Kidney (tissue), 14 donors: ENCODE measurements around the gene ETF1. TPM values are rescaled to one million over a fixed set of nuclear protein-coding genes. Genes with fewer than 3 reads are reported as not detected.

Experiments used
- DNase-seq, 5 donors: peaks; one replicate each; pipeline ENCODE4 v3.0.0-alpha.2; 2013 to 2020
- FAIRE-seq: peaks from 2 replicates; lab custom pipeline; 2012; peaks lifted over from hg19 to GRCh38; lab: Jason Lieb, UNC
- H3K27ac ChIP-seq, 2 donors: one replicate each; pipeline ENCODE4 v1.7.0; 2013; ENCODE audit warnings: low read depth in 2 of 2, low read length in 2 of 2, inconsistent platforms in 1 of 2
- H3K27me3 ChIP-seq: one replicate; pipeline ENCODE4 v1.7.1; 2013; ENCODE audit warnings: low read length, inconsistent platforms; ENCODE audit not compliant: control insufficient read depth, insufficient read depth
- H3K36me3 ChIP-seq, 3 donors: one replicate each; pipeline versions ENCODE4 v1.7.0 to v1.7.1; 2013; ENCODE audit warnings: low read length in 3 of 3, control low read depth in 1 of 3, inconsistent platforms in 1 of 3; ENCODE audit not compliant: insufficient read depth in 3 of 3, control insufficient read depth in 2 of 3
- H3K4me1 ChIP-seq, 3 donors: one replicate each; pipeline versions ENCODE4 v1.7.0 to v1.7.1; 2013; ENCODE audit warnings: low read length in 3 of 3, inconsistent platforms in 1 of 3, low read depth in 1 of 3; ENCODE audit not compliant: control insufficient read depth in 2 of 3, insufficient read depth in 2 of 3
- H3K4me3 ChIP-seq, 3 donors: one replicate each; pipeline versions ENCODE4 v1.7.0 to v1.8.1; 2013; ENCODE audit warnings: low read length in 3 of 3, control low read depth in 1 of 3, inconsistent platforms in 1 of 3
- H3K9ac ChIP-seq, 3 donors: one replicate each; pipeline versions ENCODE4 v1.7.0 to v1.7.1; 2013; ENCODE audit warnings: low read length in 3 of 3, control low read depth in 1 of 3, inconsistent platforms in 1 of 3
- H3K9me3 ChIP-seq, 3 donors: one replicate each; pipeline versions ENCODE4 v1.7.0 to v1.7.1; 2013; ENCODE audit warnings: low read length in 3 of 3, control low read depth in 1 of 3, inconsistent platforms in 1 of 3; ENCODE audit not compliant: control insufficient read depth in 2 of 3, insufficient read depth in 1 of 3
- intact Hi-C: fragments of 100-400 bp; cut with DNase I; formaldehyde crosslinking; loops from one replicate; pipeline ENCODE4 v1.11.1; 2022
- polyA plus RNA-seq: library from polyadenylated mRNA; stranded (reverse); fragments of 350-450 nt; fragmentation: Illumina TruSeq; extraction: RNeasy Lipid Tissue Mini Kit (QIAGEN cat#74804); gene quantifications from one replicate; pipeline ENCODE4 v1.2.3, GENCODE V29; 2014; ENCODE audit warnings: low read depth, low replicate concordance; ENCODE audit not compliant: insufficient read depth
- total RNA-seq: library from RNA; stranded (reverse); fragmentation: NEBNext Ultra II Directional; extraction: Animal tissue kit (Norgen Biotek cat#: 25700); gene quantifications from one replicate; pipeline ENCODE4 v1.2.1, GENCODE V29; 2021
- TF ChIP-seq, protein P1 (sequence below): IDR thresholded peaks from 3 replicates; pipeline ENCODE4 v1.5.1; 2012; ENCODE audit warnings: mild to moderate bottlenecking, moderate library complexity, borderline replicate concordance; ENCODE audit not compliant: insufficient read depth; ENCODE audit errors: extremely low read depth
- donor health status: control.
- donor health status: control.
- donor health status: control.
- donor health status: control.
- donor health status: control.
- donor health status: DM: yes; HTN: yes; CAD: no.
- donor health status: Normal renal cell carcinoma (clear cell type).

The ETF1 gene
- total and polyA plus RNA-seq, 2 donors from 2014 or later, result 37.5 to 85.6 TPM

DNA sequence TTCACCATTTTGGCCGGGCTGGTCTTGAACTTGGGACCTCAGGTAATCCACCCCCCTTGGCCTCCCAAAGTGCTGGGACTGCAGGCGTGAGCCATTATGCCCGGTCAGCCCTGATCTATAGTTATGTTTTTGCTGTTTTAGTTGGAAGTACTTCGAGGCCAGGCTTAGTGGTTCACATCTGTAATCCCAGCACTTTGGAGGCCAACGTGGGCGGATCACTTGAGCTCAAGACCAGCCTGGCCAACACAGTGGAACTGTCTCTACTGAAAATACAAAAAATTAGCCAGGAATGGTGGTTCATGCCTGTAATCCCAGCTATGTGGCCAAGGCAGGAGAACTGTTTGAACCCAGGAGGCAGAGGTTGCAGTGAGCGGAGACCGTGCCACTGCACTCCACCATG lies 30.2 kb upstream of the ETF1 start:
- DNase-seq, result no peak
- H3K36me3 ChIP-seq, result peaks cover 13 to 38% (median 26%) of the 10 kb centered on the region in 3 donors
- no peak for FAIRE-seq
- intact Hi-C loops, result no loop called here
- peaks cover 0 to 11% (median 0%) of the 10 kb centered on the region in 3 donors for H3K4me1 ChIP-seq
- no peaks in the 10 kb centered on the region for H3K27me3 ChIP-seq
- no peak overlapping the region for H3K9ac ChIP-seq
- H3K27ac ChIP-seq, result no peak overlapping the region
- TF ChIP-seq, protein P1, sequence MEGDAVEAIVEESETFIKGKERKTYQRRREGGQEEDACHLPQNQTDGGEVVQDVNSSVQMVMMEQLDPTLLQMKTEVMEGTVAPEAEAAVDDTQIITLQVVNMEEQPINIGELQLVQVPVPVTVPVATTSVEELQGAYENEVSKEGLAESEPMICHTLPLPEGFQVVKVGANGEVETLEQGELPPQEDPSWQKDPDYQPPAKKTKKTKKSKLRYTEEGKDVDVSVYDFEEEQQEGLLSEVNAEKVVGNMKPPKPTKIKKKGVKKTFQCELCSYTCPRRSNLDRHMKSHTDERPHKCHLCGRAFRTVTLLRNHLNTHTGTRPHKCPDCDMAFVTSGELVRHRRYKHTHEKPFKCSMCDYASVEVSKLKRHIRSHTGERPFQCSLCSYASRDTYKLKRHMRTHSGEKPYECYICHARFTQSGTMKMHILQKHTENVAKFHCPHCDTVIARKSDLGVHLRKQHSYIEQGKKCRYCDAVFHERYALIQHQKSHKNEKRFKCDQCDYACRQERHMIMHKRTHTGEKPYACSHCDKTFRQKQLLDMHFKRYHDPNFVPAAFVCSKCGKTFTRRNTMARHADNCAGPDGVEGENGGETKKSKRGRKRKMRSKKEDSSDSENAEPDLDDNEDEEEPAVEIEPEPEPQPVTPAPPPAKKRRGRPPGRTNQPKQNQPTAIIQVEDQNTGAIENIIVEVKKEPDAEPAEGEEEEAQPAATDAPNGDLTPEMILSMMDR, result no peak
- H3K4me3 ChIP-seq, result no peak overlapping the region
- H3K9me3 ChIP-seq, result no peaks in the 10 kb centered on the region

DNA sequence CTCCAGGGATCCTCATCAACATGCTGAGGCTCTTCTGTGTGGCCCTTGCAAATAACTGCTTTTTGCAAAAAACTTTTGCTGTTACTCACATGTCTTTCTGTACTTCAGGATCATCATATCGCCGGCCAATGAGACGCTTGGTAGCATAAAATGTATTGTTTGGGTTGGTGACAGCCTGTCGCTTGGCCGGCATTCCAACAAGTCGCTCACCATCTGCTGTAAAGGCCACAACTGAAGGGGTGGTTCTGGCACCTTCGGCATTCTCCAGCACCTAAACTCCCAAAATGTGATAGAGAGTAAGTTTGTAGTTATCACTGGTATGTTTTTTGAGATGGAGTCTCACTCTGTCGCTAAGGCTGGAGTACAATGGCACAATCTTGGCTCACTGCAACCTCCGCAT lies 27.8 kb upstream of the ETF1 start:
- H3K4me1 ChIP-seq, result peaks cover 2 to 17% (median 6%) of the 10 kb centered on the region in 3 donors
- DNase-seq, result no peak
- no peaks in the 10 kb centered on the region for H3K27me3 ChIP-seq
- FAIRE-seq, result no peak
- intact Hi-C loops, result no loop called here
- H3K9ac ChIP-seq, result no peak overlapping the region
- no peak overlapping the region for H3K27ac ChIP-seq
- H3K4me3 ChIP-seq, result no peak overlapping the region
- peaks cover 19 to 58% (median 28%) of the 10 kb centered on the region in 3 donors for H3K36me3 ChIP-seq
- no peaks in the 10 kb centered on the region for H3K9me3 ChIP-seq
- TF ChIP-seq, protein P1, result no peak

DNA sequence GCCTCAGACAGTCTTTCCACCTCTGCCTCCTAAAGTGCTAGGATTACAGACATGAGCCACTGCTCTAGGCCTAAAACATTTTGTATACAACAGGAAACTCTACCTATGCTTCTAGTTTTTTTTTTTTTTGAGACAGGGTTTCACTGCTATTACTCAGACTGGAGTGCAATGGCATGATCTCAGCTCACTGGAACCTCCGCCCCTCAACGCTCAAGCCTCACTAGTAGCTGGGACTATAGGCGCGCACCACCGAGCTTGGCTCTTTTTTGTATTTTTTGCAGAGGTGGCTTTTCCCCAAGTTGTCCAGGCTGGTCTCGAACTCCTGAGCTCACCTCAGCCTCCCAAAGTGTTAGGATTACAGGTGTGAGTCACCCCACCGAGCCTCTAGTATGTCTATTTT lies 26.7 kb upstream of the ETF1 start:
- H3K4me1 ChIP-seq, result peaks cover 2 to 17% (median 6%) of the 10 kb centered on the region in 3 donors
- no peaks in the 10 kb centered on the region for H3K9me3 ChIP-seq
- no peak overlapping the region for H3K4me3 ChIP-seq
- H3K27ac ChIP-seq, result no peak overlapping the region
- H3K9ac ChIP-seq, result no peak overlapping the region
- intact Hi-C loops, result no loop called here
- DNase-seq, result no peak
- H3K36me3 ChIP-seq, result peaks cover 22 to 69% (median 38%) of the 10 kb centered on the region in 3 donors
- H3K27me3 ChIP-seq, result no peaks in the 10 kb centered on the region
- TF ChIP-seq, protein P1, result no peak
- no peak for FAIRE-seq
